DND-41 (cell line): ENCODE results near the gene PLA1A.

Experiments
- CTCF ChIP-seq: IDR thresholded peaks from 2 replicates; pipeline ENCODE4 v1.5.1; 2012; ENCODE audit warnings: borderline replicate concordance, low read length, moderate library complexity, mild to moderate bottlenecking; ENCODE audit not compliant: poor library complexity, severe bottlenecking; ENCODE audit errors: extremely low read depth
- EZH2 ChIP-seq: IDR thresholded peaks from 3 replicates; pipeline ENCODE4 v1.6.1; 2012; ENCODE audit warnings: borderline replicate concordance, low read depth, mild to moderate bottlenecking, moderate library complexity, low read length, inconsistent platforms; ENCODE audit not compliant: severe bottlenecking

DNA sequence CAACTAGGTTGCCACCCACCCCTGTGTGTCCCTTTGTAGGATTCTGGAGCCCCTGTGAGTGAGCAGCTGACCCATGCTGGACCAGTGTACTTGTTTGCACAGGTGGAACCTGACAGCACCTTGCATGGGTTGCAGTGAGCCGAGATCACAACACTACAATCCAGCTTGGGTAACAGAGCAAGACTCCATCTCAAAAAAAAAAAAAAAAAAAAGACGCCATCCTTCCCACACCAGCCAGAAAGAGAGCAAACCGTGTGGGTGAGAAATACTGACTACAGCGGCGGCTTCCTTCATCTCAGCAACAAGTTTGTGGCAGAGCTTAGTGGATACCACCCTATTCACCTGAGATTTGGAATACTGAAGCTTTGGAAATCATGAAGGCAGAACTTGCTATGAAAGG is 37.5 kb upstream of the PLA1A start:
- TF ChIP-seq CTCF (no peak), EZH2 (no peak)
